ENCODE results near the gene EDDM3A. TPM values are rescaled to one million over a fixed set of nuclear protein-coding genes. Genes with fewer than 3 reads are reported as not detected.

EDDM3A gene
- total and polyA plus RNA-seq, 2 experiments from 2014 or later: not detected

- H3K27me3 ChIP-seq (ENCODE audit: insufficient read depth): no peaks in the 10 kb centered on the region
- no peaks in the 10 kb centered on the region for H3K36me3 ChIP-seq (ENCODE audit: insufficient read depth)
- DNase-seq (ENCODE audit: low spot score) (no peak), ATAC-seq (no peak)
- no peak overlapping the region for H3K4me2 ChIP-seq
- peaks cover 4% of the 10 kb centered on the region; the same call in 1 of the 2 replicates for H3K9me2 ChIP-seq (ENCODE audit: insufficient read depth)
- H3F3A ChIP-seq (replicated peaks; ENCODE audit: low read depth): no peaks in the 10 kb centered on the region
- Mint-ChIP-seq H3K9me3 (peaks cover 7% of the 10 kb centered on the region; the same call in 2 of the 3 replicates), H3K4me1 (peaks cover 13% of the 10 kb centered on the region), H3K4me3 (no peak overlapping the region), H3K36me3 (ENCODE audit: low read depth) (peaks cover 5% of the 10 kb centered on the region; the same call in 1 of the 3 replicates), H3K27me3 (ENCODE audit: insufficient read depth, low read depth, poor library complexity) (peaks cover 6% of the 10 kb centered on the region), H3K27ac (no peak overlapping the region)
- H3K4me1 ChIP-seq (ENCODE audit: insufficient read depth): peaks cover 8% of the 10 kb centered on the region
- H4K20me1 ChIP-seq (replicated peaks; ENCODE audit: insufficient read depth): no peaks in the 10 kb centered on the region
- no peaks in the 10 kb centered on the region for H3K79me2 ChIP-seq (replicated peaks; ENCODE audit: insufficient read depth)
- H3K27ac ChIP-seq (ENCODE audit: low read depth): no peak overlapping the region
- H2AFZ ChIP-seq: no peak overlapping the region
- H3K4me3 ChIP-seq: no peak overlapping the region
- TF ChIP-seq JUNB (IDR thresholded peaks at IDR 0.05; ENCODE audit: unreplicated experiment): no peak
- TF ChIP-seq REST (IDR thresholded peaks at IDR 0.05; ENCODE audit: unreplicated experiment): no peak
- no peak for TF ChIP-seq NANOG (IDR thresholded peaks at IDR 0.05; ENCODE audit: borderline replicate concordance)
- TF ChIP-seq CREB1 (CRISPR knock-in tag; IDR thresholded peaks at IDR 0.05; ENCODE audit: low read depth): no peak
- TF ChIP-seq, protein P1, sequence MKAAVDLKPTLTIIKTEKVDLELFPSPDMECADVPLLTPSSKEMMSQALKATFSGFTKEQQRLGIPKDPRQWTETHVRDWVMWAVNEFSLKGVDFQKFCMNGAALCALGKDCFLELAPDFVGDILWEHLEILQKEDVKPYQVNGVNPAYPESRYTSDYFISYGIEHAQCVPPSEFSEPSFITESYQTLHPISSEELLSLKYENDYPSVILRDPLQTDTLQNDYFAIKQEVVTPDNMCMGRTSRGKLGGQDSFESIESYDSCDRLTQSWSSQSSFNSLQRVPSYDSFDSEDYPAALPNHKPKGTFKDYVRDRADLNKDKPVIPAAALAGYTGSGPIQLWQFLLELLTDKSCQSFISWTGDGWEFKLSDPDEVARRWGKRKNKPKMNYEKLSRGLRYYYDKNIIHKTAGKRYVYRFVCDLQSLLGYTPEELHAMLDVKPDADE (IDR thresholded peaks at IDR 0.05): no peak
- TF ChIP-seq, protein P2, sequence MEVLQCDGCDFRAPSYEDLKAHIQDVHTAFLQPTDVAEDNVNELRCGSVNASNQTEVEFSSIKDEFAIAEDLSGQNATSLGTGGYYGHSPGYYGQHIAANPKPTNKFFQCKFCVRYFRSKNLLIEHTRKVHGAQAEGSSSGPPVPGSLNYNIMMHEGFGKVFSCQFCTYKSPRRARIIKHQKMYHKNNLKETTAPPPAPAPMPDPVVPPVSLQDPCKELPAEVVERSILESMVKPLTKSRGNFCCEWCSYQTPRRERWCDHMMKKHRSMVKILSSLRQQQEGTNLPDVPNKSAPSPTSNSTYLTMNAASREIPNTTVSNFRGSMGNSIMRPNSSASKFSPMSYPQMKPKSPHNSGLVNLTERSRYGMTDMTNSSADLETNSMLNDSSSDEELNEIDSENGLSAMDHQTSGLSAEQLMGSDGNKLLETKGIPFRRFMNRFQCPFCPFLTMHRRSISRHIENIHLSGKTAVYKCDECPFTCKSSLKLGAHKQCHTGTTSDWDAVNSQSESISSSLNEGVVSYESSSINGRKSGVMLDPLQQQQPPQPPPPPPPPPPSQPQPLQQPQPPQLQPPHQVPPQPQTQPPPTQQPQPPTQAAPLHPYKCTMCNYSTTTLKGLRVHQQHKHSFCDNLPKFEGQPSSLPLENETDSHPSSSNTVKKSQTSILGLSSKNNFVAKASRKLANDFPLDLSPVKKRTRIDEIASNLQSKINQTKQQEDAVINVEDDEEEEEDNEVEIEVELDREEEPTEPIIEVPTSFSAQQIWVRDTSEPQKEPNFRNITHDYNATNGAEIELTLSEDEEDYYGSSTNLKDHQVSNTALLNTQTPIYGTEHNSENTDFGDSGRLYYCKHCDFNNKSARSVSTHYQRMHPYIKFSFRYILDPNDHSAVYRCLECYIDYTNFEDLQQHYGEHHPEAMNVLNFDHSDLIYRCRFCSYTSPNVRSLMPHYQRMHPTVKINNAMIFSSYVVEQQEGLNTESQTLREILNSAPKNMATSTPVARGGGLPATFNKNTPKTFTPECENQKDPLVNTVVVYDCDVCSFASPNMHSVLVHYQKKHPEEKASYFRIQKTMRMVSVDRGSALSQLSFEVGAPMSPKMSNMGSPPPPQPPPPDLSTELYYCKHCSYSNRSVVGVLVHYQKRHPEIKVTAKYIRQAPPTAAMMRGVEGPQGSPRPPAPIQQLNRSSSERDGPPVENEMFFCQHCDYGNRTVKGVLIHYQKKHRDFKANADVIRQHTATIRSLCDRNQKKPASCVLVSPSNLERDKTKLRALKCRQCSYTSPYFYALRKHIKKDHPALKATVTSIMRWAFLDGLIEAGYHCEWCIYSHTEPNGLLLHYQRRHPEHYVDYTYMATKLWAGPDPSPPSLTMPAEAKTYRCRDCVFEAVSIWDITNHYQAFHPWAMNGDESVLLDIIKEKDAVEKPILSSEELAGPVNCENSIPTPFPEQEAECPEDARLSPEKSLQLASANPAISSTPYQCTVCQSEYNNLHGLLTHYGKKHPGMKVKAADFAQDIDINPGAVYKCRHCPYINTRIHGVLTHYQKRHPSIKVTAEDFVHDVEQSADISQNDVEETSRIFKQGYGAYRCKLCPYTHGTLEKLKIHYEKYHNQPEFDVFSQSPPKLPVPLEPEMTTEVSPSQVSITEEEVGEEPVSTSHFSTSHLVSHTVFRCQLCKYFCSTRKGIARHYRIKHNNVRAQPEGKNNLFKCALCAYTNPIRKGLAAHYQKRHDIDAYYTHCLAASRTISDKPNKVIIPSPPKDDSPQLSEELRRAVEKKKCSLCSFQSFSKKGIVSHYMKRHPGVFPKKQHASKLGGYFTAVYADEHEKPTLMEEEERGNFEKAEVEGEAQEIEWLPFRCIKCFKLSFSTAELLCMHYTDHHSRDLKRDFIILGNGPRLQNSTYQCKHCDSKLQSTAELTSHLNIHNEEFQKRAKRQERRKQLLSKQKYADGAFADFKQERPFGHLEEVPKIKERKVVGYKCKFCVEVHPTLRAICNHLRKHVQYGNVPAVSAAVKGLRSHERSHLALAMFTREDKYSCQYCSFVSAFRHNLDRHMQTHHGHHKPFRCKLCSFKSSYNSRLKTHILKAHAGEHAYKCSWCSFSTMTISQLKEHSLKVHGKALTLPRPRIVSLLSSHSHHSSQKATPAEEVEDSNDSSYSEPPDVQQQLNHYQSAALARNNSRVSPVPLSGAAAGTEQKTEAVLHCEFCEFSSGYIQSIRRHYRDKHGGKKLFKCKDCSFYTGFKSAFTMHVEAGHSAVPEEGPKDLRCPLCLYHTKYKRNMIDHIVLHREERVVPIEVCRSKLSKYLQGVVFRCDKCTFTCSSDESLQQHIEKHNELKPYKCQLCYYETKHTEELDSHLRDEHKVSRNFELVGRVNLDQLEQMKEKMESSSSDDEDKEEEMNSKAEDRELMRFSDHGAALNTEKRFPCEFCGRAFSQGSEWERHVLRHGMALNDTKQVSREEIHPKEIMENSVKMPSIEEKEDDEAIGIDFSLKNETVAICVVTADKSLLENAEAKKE (CRISPR knock-in tag; IDR thresholded peaks at IDR 0.05): no peak
- no peak for TF ChIP-seq ZNF331 (CRISPR knock-in tag; IDR thresholded peaks at IDR 0.05; ENCODE audit: low read depth)
- no peak for TF ChIP-seq ZNF114 (CRISPR knock-in tag; IDR thresholded peaks at IDR 0.05)
- TF ChIP-seq, protein P3, sequence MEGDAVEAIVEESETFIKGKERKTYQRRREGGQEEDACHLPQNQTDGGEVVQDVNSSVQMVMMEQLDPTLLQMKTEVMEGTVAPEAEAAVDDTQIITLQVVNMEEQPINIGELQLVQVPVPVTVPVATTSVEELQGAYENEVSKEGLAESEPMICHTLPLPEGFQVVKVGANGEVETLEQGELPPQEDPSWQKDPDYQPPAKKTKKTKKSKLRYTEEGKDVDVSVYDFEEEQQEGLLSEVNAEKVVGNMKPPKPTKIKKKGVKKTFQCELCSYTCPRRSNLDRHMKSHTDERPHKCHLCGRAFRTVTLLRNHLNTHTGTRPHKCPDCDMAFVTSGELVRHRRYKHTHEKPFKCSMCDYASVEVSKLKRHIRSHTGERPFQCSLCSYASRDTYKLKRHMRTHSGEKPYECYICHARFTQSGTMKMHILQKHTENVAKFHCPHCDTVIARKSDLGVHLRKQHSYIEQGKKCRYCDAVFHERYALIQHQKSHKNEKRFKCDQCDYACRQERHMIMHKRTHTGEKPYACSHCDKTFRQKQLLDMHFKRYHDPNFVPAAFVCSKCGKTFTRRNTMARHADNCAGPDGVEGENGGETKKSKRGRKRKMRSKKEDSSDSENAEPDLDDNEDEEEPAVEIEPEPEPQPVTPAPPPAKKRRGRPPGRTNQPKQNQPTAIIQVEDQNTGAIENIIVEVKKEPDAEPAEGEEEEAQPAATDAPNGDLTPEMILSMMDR (conservative IDR thresholded peaks at IDR 0.05; ENCODE audit: low read depth in 2 of 2): no peak
- no peak for TF ChIP-seq STAT1 (IDR thresholded peaks at IDR 0.05; ENCODE audit: unreplicated experiment)
- TF ChIP-seq EZH2 (IDR thresholded peaks at IDR 0.05; ENCODE audit: low read depth, unreplicated experiment): no peak
- TF ChIP-seq EZH2phosphoT487 (IDR thresholded peaks at IDR 0.05; ENCODE audit: unreplicated experiment): no peak
- no peak for TF ChIP-seq POLR2AphosphoS5 (IDR thresholded peaks at IDR 0.05; ENCODE audit: low read depth)
These were observed 22.9 kb downstream of the EDDM3A start for GRCh38 chr14:20768593-20768892.
